ENCODE results near the gene HES2. TPM values are rescaled to one million over a fixed set of nuclear protein-coding genes. Genes with fewer than 3 reads are reported as not detected.
"Not testable (repeated sequence)": the region's sequence is repeated elsewhere in the genome, so short reads cannot be mapped to it uniquely, and the experiment has no call there.

Gene HES2
- total RNA-seq, 2 donors from 2014 or later, result not detected

DNA sequence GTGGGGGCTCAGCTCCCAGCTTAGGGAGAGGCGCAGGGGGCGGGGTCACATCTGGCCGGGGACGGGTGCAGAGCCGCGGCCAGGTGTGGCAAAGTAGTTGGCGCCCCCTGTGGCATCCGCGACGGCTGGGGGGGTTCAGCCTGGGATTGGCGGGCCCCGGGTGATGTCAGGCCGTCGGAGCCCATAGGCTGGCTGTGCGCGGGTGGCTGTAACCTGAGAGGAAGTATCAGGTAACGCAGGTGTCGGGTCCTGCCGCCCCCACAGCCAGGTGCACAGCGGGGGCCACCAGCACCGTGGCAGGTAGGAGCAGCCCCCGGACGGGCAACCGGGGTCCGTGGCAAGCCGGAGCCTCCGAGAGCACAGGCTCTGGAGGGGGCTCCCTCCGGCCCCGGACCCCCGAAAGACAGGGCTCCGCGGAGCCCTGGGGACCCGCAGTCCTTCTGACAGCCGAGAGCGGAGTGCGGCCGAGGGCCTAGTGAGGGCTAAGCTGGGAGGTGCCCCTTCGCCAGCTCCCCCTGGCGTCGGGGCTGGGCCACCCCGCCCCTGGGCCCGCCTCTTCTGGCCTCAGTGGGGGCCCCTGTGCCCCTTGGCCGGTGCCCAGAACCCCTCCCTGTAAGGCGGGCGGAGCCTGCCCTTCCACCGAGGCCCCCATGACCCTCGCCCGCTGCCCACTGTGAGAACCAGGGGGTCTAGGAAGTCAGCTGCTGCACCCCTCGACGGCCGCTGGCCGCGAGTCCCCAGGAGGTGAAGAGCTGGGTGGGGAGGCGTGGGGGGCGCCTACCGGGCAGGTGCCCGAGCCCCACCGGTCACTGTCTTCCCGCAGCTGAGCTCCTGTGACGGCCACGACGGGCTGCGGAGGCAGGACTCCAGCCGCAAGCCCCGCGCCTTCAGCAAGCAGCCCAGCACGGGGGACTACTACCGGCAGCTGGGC is 28.4 kb upstream of the HES2 start:
- Mint-ChIP-seq H3K27ac (no peak overlapping the region), H3K4me3 (no peak overlapping the region), H3K4me1 (ENCODE audit: low read depth in 2 of 2) (peaks cover 0 to 13% of the 10 kb centered on the region in 2 donors), H3K36me3 (no peaks in the 10 kb centered on the region), H3K27me3 (peaks cover 21 to 25% of the 10 kb centered on the region in 2 donors), H3K9me3 (no peaks in the 10 kb centered on the region)
- ATAC-seq (peak in 1 of 2 donors; percentile 10), DNase-seq (ENCODE audit: low spot score) (no peak)

DNA sequence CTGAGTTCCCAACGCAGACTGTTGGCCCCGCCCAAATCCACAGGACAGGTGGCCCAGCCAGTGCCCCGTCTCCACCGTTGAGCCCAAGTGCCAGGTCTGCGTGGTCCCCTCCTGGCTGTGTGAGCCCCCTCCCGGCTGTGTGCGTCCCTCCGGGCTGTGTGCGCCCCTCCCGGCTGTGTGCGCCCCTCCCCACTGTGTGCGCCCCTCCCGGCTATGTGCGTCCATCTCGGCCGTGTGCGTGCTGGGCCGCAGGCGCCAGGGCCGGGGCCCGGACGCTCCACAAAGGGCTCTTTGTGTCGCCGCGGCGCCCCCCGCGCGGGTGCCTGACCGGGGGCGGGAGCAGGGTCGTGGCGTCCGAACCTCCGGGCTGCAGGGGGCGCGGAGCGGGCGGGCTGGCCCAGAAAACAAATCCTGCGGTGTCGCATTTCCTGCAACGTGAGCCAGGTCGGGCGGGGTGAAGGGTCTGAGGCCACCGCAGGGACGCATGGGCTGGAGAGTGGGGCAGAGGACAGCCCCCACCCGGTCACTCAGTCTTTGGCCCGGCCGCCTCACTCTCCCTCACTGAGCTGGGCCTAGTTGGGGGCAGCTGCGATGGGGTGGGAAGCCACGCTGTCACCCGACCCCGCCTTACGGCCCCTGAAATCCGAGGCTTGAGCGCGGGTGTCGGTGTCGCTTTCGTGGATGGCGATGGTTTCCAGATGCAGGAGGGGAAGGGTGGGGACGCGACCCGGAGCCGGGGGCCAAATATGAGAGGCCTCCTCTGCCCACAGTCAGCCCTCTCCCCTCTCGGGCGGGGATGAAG is 27.5 kb upstream of the HES2 start:
- no peaks in the 10 kb centered on the region for H3K9me3 Mint-ChIP-seq
- no peaks in the 10 kb centered on the region for H3K36me3 Mint-ChIP-seq
- H3K27me3 Mint-ChIP-seq, result peaks cover 19 to 23% of the 10 kb centered on the region in 2 donors
- no peak overlapping the region for H3K27ac Mint-ChIP-seq
- DNase-seq (ENCODE audit: low spot score), result no peak
- H3K4me1 Mint-ChIP-seq (ENCODE audit: low read depth in 2 of 2), result peaks cover 0 to 12% of the 10 kb centered on the region in 2 donors
- H3K4me3 Mint-ChIP-seq, result no peak overlapping the region
- no peak for ATAC-seq

DNA sequence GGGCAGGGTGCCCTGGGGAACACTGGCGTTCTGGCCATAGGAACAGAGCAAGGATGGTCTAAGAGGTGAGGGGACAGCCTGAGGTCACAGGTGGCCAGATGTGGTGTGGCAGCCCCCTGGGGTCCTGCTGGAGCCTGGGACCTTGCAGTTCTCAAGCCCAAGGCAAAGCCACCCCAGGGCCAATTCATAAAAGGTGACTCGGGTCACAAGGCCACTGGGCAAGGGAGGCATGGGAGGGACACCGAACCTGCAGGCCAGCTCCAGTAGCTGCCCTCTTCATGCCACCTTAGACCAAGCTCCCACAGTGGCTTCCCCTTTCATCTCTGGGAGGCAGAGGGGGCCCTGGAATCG is 26.9 kb upstream of the HES2 start:
- peaks cover 19 to 23% of the 10 kb centered on the region in 2 donors for H3K27me3 Mint-ChIP-seq
- peaks cover 0 to 12% of the 10 kb centered on the region in 2 donors for H3K4me1 Mint-ChIP-seq (ENCODE audit: low read depth in 2 of 2)
- ATAC-seq (no peak), DNase-seq (ENCODE audit: low spot score) (no peak)
- H3K4me3 Mint-ChIP-seq, result no peak overlapping the region
- H3K27ac Mint-ChIP-seq, result no peak overlapping the region
- H3K36me3 Mint-ChIP-seq, result no peaks in the 10 kb centered on the region
- no peaks in the 10 kb centered on the region for H3K9me3 Mint-ChIP-seq

DNA sequence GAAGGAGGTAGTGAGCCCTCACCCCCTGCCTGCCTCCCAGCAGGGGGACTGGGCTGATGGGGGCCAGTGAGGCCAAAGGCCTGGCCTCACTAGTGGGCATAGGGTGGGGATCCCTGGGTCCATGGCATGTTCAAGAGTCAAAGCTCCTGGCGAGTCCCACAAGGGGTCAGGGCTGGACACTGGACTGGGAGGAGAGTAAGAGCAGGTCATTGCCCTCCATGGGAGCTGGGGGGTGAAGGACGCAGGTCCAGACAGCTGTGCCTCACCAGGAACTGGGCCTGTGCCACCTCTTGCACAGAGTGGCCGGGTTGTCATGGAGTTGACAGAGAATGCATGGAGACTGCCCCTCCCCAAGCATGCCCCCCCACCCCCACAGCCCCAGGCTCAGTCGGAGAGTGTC is 26.2 kb upstream of the HES2 start:
- H3K27me3 Mint-ChIP-seq, result peaks cover 18 to 25% of the 10 kb centered on the region in 2 donors
- H3K9me3 Mint-ChIP-seq; H3K27ac Mint-ChIP-seq; H3K36me3 Mint-ChIP-seq; H3K4me3 Mint-ChIP-seq; ATAC-seq; DNase-seq (ENCODE audit: low spot score): not testable (repeated sequence)
- H3K4me1 Mint-ChIP-seq (ENCODE audit: low read depth in 2 of 2), result peaks cover 0 to 12% of the 10 kb centered on the region in 2 donors

DNA sequence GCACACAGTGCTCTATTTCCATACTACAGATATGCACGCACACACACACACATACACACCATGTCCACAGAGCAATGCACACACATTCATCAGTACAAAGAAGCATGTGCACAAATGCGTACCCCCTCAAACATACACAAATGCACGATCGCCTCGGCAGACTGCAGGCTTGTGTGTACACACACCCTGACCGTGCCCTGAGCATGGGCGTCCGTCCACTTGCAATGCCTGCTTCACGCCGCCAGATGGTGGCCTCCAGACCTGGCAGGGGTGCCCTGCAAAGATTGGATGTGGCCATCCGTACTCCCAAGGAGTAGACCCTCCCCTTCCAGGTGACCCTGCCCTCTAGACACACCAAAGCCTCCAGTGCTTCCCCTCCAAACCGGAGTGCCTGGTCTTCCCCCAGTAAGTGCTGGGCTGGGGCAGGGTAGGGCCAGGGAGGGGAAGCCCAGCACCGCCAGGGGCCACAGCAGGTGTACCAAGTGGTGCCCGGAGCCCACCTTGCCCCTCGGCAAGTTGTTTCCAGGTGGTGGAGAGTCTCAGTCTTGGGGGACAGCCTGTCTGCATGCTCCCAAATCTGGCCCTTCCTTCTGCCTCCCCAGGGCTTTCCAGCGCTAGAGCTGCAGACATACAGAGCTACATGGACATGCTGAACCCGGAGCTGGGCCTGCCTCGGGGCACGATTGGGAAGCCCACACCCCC is 25.5 kb upstream of the HES2 start:
- DNase-seq (ENCODE audit: low spot score), result no peak

DNA sequence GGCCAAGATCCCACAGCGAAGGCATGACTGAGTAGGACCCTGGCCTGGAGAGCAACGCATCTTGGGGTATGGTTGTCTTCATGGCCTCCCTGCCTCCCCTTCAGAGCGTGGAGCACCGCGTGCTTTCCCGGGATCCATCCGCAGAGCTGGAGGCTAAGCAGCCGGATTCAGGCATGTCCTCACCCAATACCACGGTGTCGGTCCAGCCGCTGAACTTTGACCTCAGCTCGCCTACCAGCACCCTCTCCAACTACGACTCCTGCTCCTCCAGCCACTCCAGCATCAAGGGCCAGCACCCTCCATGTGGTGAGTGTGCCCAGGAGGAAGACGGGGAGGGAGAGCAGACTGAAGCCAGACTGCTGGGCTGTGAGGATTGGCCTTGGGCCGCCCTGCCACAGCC is 24.7 kb upstream of the HES2 start:
- H3K9me3 Mint-ChIP-seq, result no peaks in the 10 kb centered on the region
- H3K27me3 Mint-ChIP-seq, result peaks cover 11 to 18% of the 10 kb centered on the region in 2 donors
- ATAC-seq, result no peak
- no peak for DNase-seq (ENCODE audit: low spot score)
- H3K27ac Mint-ChIP-seq, result no peak overlapping the region
- no peak overlapping the region for H3K4me3 Mint-ChIP-seq
- H3K36me3 Mint-ChIP-seq, result no peaks in the 10 kb centered on the region
- peaks cover 2 to 10% of the 10 kb centered on the region in 2 donors for H3K4me1 Mint-ChIP-seq (ENCODE audit: low read depth in 2 of 2)

More for the DNA sequence above, 25.5 kb upstream of the HES2 start:
- no peak for ATAC-seq
- H3K27ac Mint-ChIP-seq, result no peak overlapping the region
- H3K9me3 Mint-ChIP-seq, result no peaks in the 10 kb centered on the region
- peaks cover 12 to 21% of the 10 kb centered on the region in 2 donors for H3K27me3 Mint-ChIP-seq
- peaks cover 0 to 12% of the 10 kb centered on the region in 2 donors for H3K4me1 Mint-ChIP-seq (ENCODE audit: low read depth in 2 of 2)
- H3K4me3 Mint-ChIP-seq, result no peak overlapping the region
- no peaks in the 10 kb centered on the region for H3K36me3 Mint-ChIP-seq

DNA sequence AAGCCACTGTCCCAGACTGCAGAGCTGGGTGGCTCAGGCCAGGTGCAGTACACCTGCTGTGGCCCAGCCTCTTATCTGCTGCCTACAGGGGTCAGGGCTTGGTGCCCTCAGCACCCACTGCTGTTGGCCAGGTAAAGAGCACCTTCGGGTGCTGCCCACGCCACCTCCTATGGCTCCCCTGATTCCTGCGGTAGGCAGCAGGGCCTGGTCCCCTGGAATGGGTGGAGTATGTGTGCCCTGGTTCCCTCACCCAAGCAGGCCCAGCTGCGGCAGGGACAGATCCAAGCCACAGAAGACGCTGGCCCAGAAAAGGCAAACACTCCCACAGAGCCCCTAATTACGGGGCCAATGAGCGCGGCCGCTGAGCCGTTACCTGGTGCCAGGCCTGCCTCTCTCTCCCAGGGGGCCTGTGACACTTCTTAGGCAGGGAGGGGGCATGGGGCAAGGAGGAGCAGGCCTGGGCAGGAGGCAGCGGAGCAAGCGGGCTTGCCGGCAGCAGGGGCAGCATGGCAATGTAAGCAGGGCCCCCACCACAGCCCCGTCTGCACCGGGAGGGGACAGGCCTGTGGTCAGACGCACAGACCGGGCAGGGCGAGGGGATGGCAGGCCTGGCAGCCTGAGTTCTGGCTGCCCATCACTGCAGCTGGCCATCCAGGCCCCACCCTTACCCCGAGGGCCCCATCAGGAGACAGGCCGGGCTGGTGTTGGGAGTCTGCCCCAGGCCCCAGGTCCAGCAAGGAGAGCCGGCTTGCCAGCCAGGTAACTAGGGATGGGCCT is 23.8 kb upstream of the HES2 start:
- no peak overlapping the region for H3K4me3 Mint-ChIP-seq
- DNase-seq (ENCODE audit: low spot score), result no peak
- H3K4me1 Mint-ChIP-seq (ENCODE audit: low read depth in 2 of 2), result peaks cover 5 to 9% of the 10 kb centered on the region in 2 donors
- no peak for ATAC-seq
- H3K9me3 Mint-ChIP-seq, result no peaks in the 10 kb centered on the region
- peaks cover 16% of the 10 kb centered on the region in 2 donors for H3K27me3 Mint-ChIP-seq
- no peaks in the 10 kb centered on the region for H3K36me3 Mint-ChIP-seq
- no peak overlapping the region for H3K27ac Mint-ChIP-seq

DNA sequence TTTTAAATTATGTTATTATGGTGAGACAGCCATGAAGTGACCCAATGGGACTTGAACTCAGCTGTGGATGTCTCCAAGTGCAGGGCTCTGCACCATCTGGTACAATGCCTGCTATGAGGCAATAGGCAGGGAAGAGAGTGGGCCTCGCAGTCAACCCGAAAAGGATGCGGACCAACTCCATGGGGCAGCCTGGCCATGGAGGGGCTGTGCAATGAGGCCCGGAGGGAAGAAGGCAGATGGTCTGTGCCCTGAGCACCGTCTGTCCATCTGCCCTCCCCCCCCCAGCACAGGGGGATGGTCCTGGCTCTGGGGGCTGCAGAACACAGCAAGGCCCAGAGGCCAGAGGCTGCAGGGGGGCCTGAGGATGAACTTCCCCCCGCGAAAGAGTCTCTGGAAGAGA is 21.9 kb upstream of the HES2 start:
- Mint-ChIP-seq H3K27ac (no peak overlapping the region), H3K27me3 (peaks cover 23 to 24% of the 10 kb centered on the region in 2 donors), H3K9me3 (no peaks in the 10 kb centered on the region), H3K4me3 (no peak overlapping the region), H3K4me1 (ENCODE audit: low read depth in 2 of 2) (peaks cover 10 to 14% of the 10 kb centered on the region in 2 donors), H3K36me3 (no peaks in the 10 kb centered on the region)
- ATAC-seq, result no peak
- no peak for DNase-seq (ENCODE audit: low spot score)

DNA sequence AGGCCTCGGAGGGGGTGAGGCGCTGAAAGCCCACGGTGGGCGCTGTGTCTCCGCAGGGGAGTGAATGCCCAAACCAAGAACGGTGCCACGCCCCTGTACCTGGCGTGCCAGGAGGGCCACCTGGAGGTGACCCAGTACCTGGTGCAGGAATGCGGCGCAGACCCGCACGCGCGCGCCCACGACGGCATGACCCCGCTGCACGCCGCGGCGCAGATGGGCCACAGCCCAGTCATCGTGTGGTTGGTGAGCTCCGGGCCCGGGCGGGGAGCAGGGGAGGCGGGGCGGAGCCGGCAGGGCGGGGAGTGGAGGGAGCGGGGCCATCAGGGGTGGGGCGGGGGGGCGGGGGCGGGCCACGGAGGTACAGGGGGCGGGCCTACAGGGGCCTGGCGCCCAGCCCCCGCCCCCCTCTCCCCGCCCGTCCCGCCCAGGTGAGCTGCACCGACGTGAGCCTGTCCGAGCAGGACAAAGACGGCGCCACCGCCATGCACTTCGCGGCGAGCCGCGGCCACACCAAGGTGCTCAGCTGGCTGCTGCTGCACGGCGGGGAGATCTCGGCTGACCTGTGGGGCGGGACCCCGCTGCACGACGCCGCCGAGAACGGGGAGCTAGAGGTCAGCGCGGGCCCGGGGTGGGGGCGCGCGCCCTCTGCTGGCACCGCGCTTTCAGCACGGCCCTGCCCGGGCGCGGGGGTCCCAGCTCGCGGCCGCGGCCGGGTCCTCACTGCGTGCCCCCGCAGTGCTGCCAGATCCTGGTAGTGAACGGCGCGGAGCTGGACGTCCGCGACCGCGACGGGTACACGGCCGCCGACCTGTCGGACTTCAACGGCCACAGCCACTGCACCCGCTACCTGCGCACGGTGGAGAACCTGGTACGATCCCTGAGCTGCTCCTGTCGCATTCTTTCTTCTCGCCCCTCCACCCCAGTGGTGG is 20.7 kb upstream of the HES2 start:
- Mint-ChIP-seq H3K27me3 (peaks cover 23 to 24% of the 10 kb centered on the region in 2 donors), H3K4me3 (peak overlapping the region; percentile 32), H3K36me3 (no peaks in the 10 kb centered on the region), H3K27ac (no peak overlapping the region), H3K4me1 (ENCODE audit: low read depth in 2 of 2) (peaks cover 10 to 14% of the 10 kb centered on the region in 2 donors), H3K9me3 (no peaks in the 10 kb centered on the region)
- ATAC-seq (peak; percentile 89 to 94), DNase-seq (ENCODE audit: low spot score) (peak; percentile 81)

DNA sequence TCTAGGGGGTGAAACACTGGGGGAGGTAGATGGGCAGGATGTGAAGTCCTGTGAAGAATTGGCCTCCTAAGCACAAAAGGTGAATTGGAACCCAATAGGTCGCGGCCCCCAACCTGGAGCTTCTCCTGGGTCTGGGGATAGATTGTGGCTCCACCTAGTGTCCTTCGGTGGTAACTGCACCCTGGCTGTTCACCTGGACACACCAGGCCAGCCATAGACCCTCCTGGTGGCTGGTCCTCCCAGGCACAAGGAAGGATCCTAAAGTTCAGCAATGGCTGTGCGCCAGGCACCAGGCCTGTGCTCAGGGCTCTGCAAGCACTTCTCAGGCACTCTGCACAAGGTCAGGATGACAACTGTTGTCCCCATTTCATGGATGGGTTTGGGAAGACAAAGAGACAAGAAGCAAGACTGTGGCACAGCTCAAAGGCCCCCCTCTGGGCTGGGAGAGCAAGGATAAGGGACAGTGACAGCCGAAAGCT is 18.4 kb upstream of the HES2 start:
- H3K36me3 Mint-ChIP-seq, result no peaks in the 10 kb centered on the region
- H3K27ac Mint-ChIP-seq, result peak overlapping the region in 1 of 2 donors; percentile 21
- H3K4me1 Mint-ChIP-seq (ENCODE audit: low read depth in 2 of 2), result peaks cover 10% of the 10 kb centered on the region in 2 donors
- no peaks in the 10 kb centered on the region for H3K9me3 Mint-ChIP-seq
- H3K4me3 Mint-ChIP-seq, result peak overlapping the region; percentile 30
- peaks cover 18 to 23% of the 10 kb centered on the region in 2 donors for H3K27me3 Mint-ChIP-seq
- ATAC-seq (peak; percentile 58 to 66), DNase-seq (ENCODE audit: low spot score) (no peak)

DNA sequence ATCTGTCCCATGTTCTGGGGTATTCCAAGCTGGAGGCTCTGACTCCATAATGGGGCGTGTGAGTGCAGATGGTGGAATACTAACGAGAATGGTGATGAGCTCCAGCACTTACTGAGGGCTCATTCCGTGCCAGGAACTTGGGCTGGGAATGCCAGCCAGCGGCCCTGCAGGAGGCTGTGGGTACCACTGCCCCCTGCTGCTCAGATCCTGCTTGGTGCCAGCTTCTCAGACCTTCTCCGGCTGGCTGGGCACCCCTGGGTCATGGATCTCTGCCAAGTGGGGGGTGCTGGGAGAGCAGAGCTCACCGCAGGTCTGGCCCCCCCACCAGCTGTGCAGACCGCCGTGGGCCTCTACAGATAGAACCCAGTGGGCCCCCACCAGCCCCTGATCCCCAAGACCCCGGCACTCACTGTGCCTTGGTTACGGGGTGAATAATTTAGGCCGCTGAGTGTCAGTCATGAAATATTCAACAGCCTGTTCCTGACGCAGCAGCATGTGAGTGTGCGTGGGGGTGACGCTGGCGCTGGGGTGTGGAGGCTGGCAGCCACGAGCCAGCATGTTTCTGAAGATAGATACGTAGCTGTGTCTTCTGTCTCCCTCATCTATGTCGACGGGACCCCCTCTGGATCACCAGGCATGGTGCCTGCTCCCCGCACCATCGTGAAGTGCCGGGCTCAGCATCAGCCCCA is 17.4 kb upstream of the HES2 start:
- ATAC-seq; H3K36me3 Mint-ChIP-seq; DNase-seq (ENCODE audit: low spot score); H3K4me3 Mint-ChIP-seq; H3K27ac Mint-ChIP-seq; H3K9me3 Mint-ChIP-seq: not testable (repeated sequence)
- peaks cover 18 to 23% of the 10 kb centered on the region in 2 donors for H3K27me3 Mint-ChIP-seq
- H3K4me1 Mint-ChIP-seq (ENCODE audit: low read depth in 2 of 2), result peaks cover 10% of the 10 kb centered on the region in 2 donors
